GM23248 (cell line): Measurements from ENCODE around the gene CPOX. TPM values are rescaled to one million over a fixed set of nuclear protein-coding genes. Genes with fewer than 3 reads are reported as not detected.
"Not testable (repeated sequence)": the region's sequence is repeated elsewhere in the genome, so short reads cannot be mapped to it uniquely, and the experiment has no call there.

Experiments used
- DNase-seq: peaks from one replicate; pipeline ENCODE4 v3.0.0-alpha.2; 2015
- H2AFZ ChIP-seq: fragments of 200-600 bp; sonication (generic); 2 replicates; pipeline ENCODE4 v1.6.1; 2016; ENCODE audit warnings: antibody characterized with exemption
- H3F3A ChIP-seq: fragments of 200-600 bp; sonication (generic); 2 replicates; pipeline ENCODE4 v1.6.1; 2016; ENCODE audit warnings: mild to moderate bottlenecking, antibody characterized with exemption, mixed run types; ENCODE audit not compliant: insufficient read depth
- H3K27ac ChIP-seq: fragments of 200-600 bp; sonication (generic); 2 replicates; pipeline ENCODE4 v1.5.1; 2016; ENCODE audit warnings: mild to moderate bottlenecking
- H3K27me3 ChIP-seq: fragments of 200-600 bp; sonication (generic); replicated peaks from 2 replicates; pipeline ENCODE4 v1.6.1; 2016; ENCODE audit warnings: mild to moderate bottlenecking; ENCODE audit not compliant: insufficient read depth
- H3K36me3 ChIP-seq: fragments of 200-600 bp; sonication (generic); 2 replicates; pipeline ENCODE4 v1.6.1; 2016; ENCODE audit warnings: low read depth, mild to moderate bottlenecking
- H3K4me1 ChIP-seq: fragments of 200-600 bp; sonication (generic); 2 replicates; pipeline ENCODE4 v1.6.1; 2016; ENCODE audit warnings: mild to moderate bottlenecking; ENCODE audit not compliant: insufficient read depth
- H3K4me2 ChIP-seq: fragments of 200-600 bp; sonication (generic); one replicate; pipeline ENCODE4 v1.6.1; 2016; ENCODE audit warnings: mild to moderate bottlenecking; ENCODE audit not compliant: unreplicated experiment
- H3K4me3 ChIP-seq: fragments of 200-600 bp; sonication (generic); 2 replicates; pipeline ENCODE4 v1.5.1; 2016; ENCODE audit warnings: mild to moderate bottlenecking
- H3K79me2 ChIP-seq: fragments of 200-600 bp; sonication (generic); 2 replicates; pipeline ENCODE4 v1.6.1; 2016; ENCODE audit warnings: mild to moderate bottlenecking; ENCODE audit not compliant: insufficient read depth
- H3K9ac ChIP-seq: fragments of 200-600 bp; sonication (generic); 2 replicates; pipeline ENCODE4 v1.6.1; 2016; ENCODE audit warnings: mild to moderate bottlenecking
- H3K9me2 ChIP-seq: fragments of 200-600 bp; sonication (generic); 2 replicates; pipeline ENCODE4 v1.6.1; 2016; ENCODE audit warnings: mixed run types, mild to moderate bottlenecking, moderate library complexity; ENCODE audit not compliant: insufficient read depth
- H3K9me3 ChIP-seq: fragments of 200-600 bp; sonication (generic); one replicate; pipeline ENCODE4 v1.6.1; 2017; ENCODE audit warnings: low read depth
- H4K20me1 ChIP-seq: fragments of 200-600 bp; sonication (generic); 2 replicates; pipeline ENCODE4 v1.6.0; 2016; ENCODE audit not compliant: insufficient read depth
- EZH2 ChIP-seq: fragments of 200-600 bp; sonication (generic); IDR thresholded peaks from 2 replicates; pipeline ENCODE4 v1.6.1; 2018; ENCODE audit warnings: antibody characterized with exemption, mild to moderate bottlenecking; ENCODE audit not compliant: insufficient read depth, poor library complexity, severe bottlenecking
- EZH2phosphoT487 ChIP-seq: fragments of 200-600 bp; sonication (generic); IDR thresholded peaks from 2 replicates; pipeline ENCODE4 v1.6.1; 2018; ENCODE audit warnings: antibody characterized with exemption, moderate library complexity, mild to moderate bottlenecking, low read depth; ENCODE audit not compliant: insufficient read depth
- WGBS, 2 experiments: methylation state at CpG; one replicate each; pipeline ENCODE4 v1.1.6; 2015 to 2017; ENCODE audit warnings: low lambda C conversion rate in 2 of 2, low coverage in 1 of 2; ENCODE audit errors: missing lambda C conversion rate in 2 of 2; 5-methylcytosine and 5-hydroxymethylcytosine counted together
- in situ Hi-C: fragments of 300-500 bp; cut with MboI; formaldehyde crosslinking; loops from 2 replicates; pipeline ENCODE4 v1.15.0; 2020
- polyA plus RNA-seq: library from polyadenylated mRNA; unstranded; fragments of >200 nt; fragmentation: Nextera tagmentation; extraction: Ambion mirVana; gene quantifications from 2 replicates; pipeline ENCODE4 v1.2.1, GENCODE V29; 2016
- total RNA-seq: library from RNA; depleted of rRNA; stranded (reverse); fragments of >200 nt; shearing (Covaris generic); gene quantifications from 2 replicates; pipeline ENCODE4 v1.2.3, GENCODE V29; 2014

CPOX gene
- total and polyA plus RNA-seq, 2 experiments from 2014 or later, result 9.2 to 33.6 TPM

DNA sequence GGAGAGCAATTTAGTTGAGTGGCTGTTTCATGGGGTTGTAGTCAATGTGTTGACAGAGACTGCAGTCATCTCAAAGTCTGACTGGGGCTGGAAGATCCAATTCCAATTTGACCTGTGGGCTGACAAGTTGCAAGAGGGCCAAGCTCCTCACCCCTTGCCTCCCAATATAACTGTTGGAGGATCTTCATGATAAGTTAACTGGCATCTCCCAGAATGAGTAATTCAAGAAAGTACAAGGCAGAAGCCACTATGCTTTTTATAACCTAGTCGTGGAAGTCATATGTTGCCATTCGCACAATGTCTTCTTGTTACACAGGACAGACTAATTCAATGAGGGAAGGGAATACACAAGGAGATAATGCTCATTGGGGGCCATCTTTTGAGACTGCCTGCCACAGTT is 32.5 kb downstream of the CPOX start:
- TF ChIP-seq EZH2 (no peak), EZH2phosphoT487 (no peak)
- no peak for DNase-seq
- Histone ChIP-seq H3K27me3 (peaks cover 6% of the 10 kb centered on the region; the same call in 1 of the 2 replicates), H3K9ac (no peak overlapping the region), H3K4me1 (peaks cover 25% of the 10 kb centered on the region), H3K27ac (no peak overlapping the region), H2AFZ (no peak overlapping the region), H3K79me2 (no peaks in the 10 kb centered on the region), H4K20me1 (no peaks in the 10 kb centered on the region), H3K9me2 (no peaks in the 10 kb centered on the region), H3K4me2 (no peak overlapping the region), H3K4me3 (no peak overlapping the region), H3K36me3 (no peaks in the 10 kb centered on the region), H3F3A (peaks cover 7% of the 10 kb centered on the region; the same call in 1 of the 2 replicates), H3K9me3 (no peaks in the 10 kb centered on the region)
- 83 to 88% methylated on average over 2 of the region's 2 CpGs for WGBS, 2 experiments
- in situ Hi-C loops, result no loop called here

DNA sequence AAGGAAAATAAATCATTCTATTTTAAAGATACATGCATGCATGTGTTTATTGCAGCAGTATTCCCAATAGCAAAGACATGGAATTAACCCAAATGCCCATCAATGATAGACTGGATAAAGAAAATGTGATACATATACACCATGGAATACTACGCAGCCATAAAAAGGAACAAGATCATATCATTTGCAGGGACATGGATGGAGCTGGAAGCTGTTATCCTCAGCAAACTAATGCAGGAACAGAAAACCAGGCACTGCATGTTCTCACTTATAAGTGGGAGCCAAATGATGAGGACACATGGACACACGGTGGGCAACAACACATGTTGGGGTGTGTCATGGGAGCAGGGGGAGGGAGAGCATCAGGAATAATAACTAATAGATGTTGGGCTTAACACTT is 33.6 kb downstream of the CPOX start:
- H3K9ac ChIP-seq, H4K20me1 ChIP-seq, DNase-seq, H3K27ac ChIP-seq, H3K9me2 ChIP-seq, H3K9me3 ChIP-seq, H3F3A ChIP-seq, H2AFZ ChIP-seq, H3K4me3 ChIP-seq, H3K4me2 ChIP-seq, H3K36me3 ChIP-seq, in situ Hi-C loops, H3K79me2 ChIP-seq: not testable (repeated sequence)
- peaks cover 25% of the 10 kb centered on the region for H3K4me1 ChIP-seq
- H3K27me3 ChIP-seq, result peaks cover 12% of the 10 kb centered on the region
- 92 to 96% methylated on average over 2 of the region's 2 CpGs for WGBS, 2 experiments

DNA sequence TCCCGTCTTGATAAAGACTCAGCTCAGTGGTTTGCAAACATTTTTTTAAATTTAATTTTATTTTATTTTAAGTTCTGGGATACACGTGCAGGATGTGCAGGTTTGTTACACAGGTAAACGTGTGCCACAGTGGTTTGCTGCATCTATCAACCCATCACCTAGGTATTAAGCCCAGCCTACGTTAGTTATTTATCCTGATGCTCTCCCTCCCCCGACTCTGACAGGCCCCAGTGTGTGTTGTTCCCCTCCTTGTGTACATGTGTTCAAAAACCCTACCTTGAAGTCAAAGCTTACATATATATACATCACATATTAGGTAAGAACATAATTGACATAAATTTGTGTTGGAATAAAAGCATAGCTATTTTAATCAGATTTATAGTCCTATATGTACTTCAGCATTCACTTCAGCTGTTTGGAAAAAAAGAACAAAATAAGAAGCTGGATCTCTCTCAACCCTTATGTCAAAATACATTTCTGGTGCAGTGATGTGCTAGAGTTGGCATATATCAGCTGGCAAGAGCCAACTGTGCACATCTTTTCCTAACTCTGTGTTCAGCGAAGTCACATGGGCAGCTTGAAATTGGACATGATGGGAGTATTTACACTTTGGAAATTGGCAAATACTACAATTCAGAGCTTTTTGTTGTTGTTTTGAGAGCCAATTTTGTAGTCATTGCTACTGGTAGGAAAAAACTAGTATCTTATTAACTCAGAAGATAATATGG is 35.1 kb downstream of the CPOX start:
- Histone ChIP-seq H3K27me3 (peaks cover 21% of the 10 kb centered on the region), H3K9me3 (no peaks in the 10 kb centered on the region), H4K20me1 (no peaks in the 10 kb centered on the region), H3K9me2 (no peaks in the 10 kb centered on the region), H3K9ac (no peak overlapping the region), H3K4me1 (peaks cover 13% of the 10 kb centered on the region), H3F3A (peaks cover under 1% of the 10 kb centered on the region; the same call in 1 of the 2 replicates), H3K4me3 (no peak overlapping the region), H3K36me3 (no peaks in the 10 kb centered on the region), H3K27ac (no peak overlapping the region), H3K79me2 (no peaks in the 10 kb centered on the region), H3K4me2 (no peak overlapping the region), H2AFZ (no peak overlapping the region)
- WGBS, 2 experiments, result 36% methylated on average over 6 of the region's 6 CpGs
- in situ Hi-C loops, result no loop called here
- TF ChIP-seq EZH2phosphoT487, result no peak
- no peak for TF ChIP-seq EZH2
- no peak for DNase-seq

GRCh38 chr3:98557324-98558010 is 35.9 kb downstream of the CPOX start:
- Histone ChIP-seq H3F3A (no peaks in the 10 kb centered on the region), H3K4me3 (no peak overlapping the region), H3K9me3 (no peaks in the 10 kb centered on the region), H3K36me3 (no peaks in the 10 kb centered on the region), H4K20me1 (no peaks in the 10 kb centered on the region), H3K9ac (no peak overlapping the region), H3K9me2 (no peaks in the 10 kb centered on the region), H2AFZ (no peak overlapping the region), H3K79me2 (no peaks in the 10 kb centered on the region), H3K27ac (no peak overlapping the region), H3K27me3 (peaks cover 28% of the 10 kb centered on the region), H3K4me2 (no peak overlapping the region), H3K4me1 (peaks cover 5% of the 10 kb centered on the region)
- peak; percentile 9 for DNase-seq
- WGBS, 2 experiments, result 50 to 52% methylated on average over 4 of the region's 4 CpGs
- no peak for TF ChIP-seq EZH2
- in situ Hi-C loops, result no loop called here
